Mucosa of descending colon (tissue), 3 donors: Measurements from ENCODE around the gene TGFA. TPM values are rescaled to one million over a fixed set of nuclear protein-coding genes. Genes with fewer than 3 reads are reported as not detected.

Experiments used
- ATAC-seq: fragments of 200-7000 bp; cut with Tn5 transposase; one replicate; pipeline ENCODE4 v1.9.1; 2020; ENCODE audit warnings: mild to moderate bottlenecking, moderate library complexity
- DNase-seq, 3 donors: peaks; one replicate each; pipeline ENCODE4 v3.0.0-alpha.2; 2020
- H3K36me3 ChIP-seq: fragments of 200-600 bp; one replicate; pipeline ENCODE4 v1.8.0; 2021; ENCODE audit warnings: low read depth, mild to moderate bottlenecking
- H3K4me1 ChIP-seq: fragments of 200-600 bp; one replicate; pipeline ENCODE4 v1.8.0; 2021; ENCODE audit warnings: low read depth, mild to moderate bottlenecking
- H3K4me3 ChIP-seq: fragments of 200-600 bp; one replicate; pipeline ENCODE4 v1.8.0; 2021; ENCODE audit warnings: mild to moderate bottlenecking
- H3K9me3 ChIP-seq: fragments of 200-600 bp; one replicate; pipeline ENCODE4 v1.8.0; 2021; ENCODE audit warnings: mild to moderate bottlenecking
- CTCF ChIP-seq: fragments of 200-600 bp; IDR thresholded peaks from one replicate; pipeline ENCODE4 v1.8.0; 2022; ENCODE audit warnings: antibody characterized with exemption, mild to moderate bottlenecking
- intact Hi-C, 2 donors: fragments of 100-400 bp; cut with DNase I in 1 of 2; cut with micrococcal nuclease in 1 of 2; formaldehyde crosslinking; loops; one replicate each; pipeline versions ENCODE4 v1.11.0 to v1.11.1; 2022; cut with DNase I, micrococcal nuclease
- total RNA-seq, 3 donors: library from RNA; stranded (reverse); fragmentation: NEBNext Ultra II Directional in 2 of 3; extraction: Animal tissue kit (Norgen Biotek cat#: 25700) in 2 of 3; gene quantifications; one replicate each; pipeline versions ENCODE4 v1.2.1 to v1.2.4, GENCODE V29; 2021 to 2023
- donor health status: DM: no; HTN: no; CAD: no; lungs with moderate emphysema.
- donor health status: DM: no; HTN: no; CAD: no.
- donor health status: DM: no; HTN: yes; CAD: no.

The TGFA gene
- total RNA-seq, 3 donors from 2014 or later, result 13.5 to 33.5 (median 24.7) TPM

GRCh38 chr2:70566906-70567305 is 13.3 kb upstream of the TGFA start:
- ATAC-seq (no peak), DNase-seq (no peak)
- TF ChIP-seq CTCF, result no peak
- H3K36me3 ChIP-seq, result no peaks in the 10 kb centered on the region
- intact Hi-C loops, result no loop called here
- H3K4me1 ChIP-seq, result no peaks in the 10 kb centered on the region
- H3K9me3 ChIP-seq, result no peaks in the 10 kb centered on the region
- H3K4me3 ChIP-seq, result no peak overlapping the region

DNA sequence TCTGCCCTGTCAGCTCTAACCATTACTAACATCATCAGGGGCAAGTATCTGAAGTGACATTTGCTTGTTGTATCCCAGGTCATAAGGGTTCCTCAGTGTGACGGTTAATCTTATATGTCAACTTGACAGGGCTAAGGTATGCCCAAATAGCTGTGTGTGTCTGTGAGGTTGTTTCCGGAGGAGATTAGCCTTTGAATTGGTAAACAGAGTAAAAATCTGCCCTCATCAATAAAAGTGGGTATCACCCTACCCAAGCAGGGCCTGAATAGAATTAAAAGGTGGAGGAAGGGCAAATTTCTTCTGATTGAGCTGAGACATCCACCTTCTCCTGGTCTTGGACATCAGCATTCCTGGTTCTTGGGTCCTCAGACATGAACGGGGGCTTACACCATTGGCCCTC is 12.8 kb upstream of the TGFA start:
- no peak for ATAC-seq
- no peak for DNase-seq
- TF ChIP-seq CTCF, result no peak
- Histone ChIP-seq H3K4me3 (no peak overlapping the region), H3K9me3 (no peaks in the 10 kb centered on the region), H3K36me3 (no peaks in the 10 kb centered on the region), H3K4me1 (no peaks in the 10 kb centered on the region)
- intact Hi-C loops, result no loop called here

DNA sequence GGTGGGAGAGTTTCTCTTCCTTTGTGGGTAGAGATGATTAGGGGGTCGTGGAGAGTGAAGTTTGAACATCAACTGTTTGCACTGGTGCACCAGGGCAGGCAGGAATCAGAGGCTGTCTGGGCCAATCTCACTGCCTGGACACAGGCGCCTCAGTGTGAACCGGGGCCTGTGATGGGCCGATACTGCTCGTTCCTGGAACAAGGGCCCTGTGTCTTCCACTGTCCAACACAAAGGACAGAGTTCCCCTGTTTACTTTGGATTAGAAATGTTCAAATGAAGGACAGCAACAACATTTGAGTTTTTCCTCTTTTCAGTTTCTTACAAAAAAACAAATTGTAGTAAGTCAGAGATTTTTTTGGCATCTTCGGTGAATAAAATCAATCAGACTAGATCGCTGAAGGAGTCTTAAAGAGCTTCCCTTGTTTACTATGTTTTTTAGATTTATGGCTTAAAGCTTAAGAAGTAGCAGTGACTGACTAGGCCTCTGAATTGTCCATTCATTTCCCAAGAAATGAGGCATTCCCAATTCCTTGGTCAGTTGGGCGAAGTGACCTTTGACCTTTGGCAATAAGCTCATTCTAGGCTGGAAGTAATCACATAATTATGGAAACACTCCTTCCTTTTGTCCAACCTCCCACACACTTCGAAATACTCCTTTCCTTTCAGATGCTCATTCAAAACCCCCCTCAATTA is 11.6 kb upstream of the TGFA start:
- Histone ChIP-seq H3K9me3 (no peaks in the 10 kb centered on the region), H3K4me1 (no peaks in the 10 kb centered on the region), H3K4me3 (no peak overlapping the region), H3K36me3 (no peaks in the 10 kb centered on the region)
- ATAC-seq, result no peak
- no peak for TF ChIP-seq CTCF
- DNase-seq, result no peak
- intact Hi-C loops, result no loop called here

GRCh38 chr2:70561893-70562292 is 8.3 kb upstream of the TGFA start:
- no peaks in the 10 kb centered on the region for H3K9me3 ChIP-seq
- no peak for TF ChIP-seq CTCF
- H3K4me3 ChIP-seq, result no peak overlapping the region
- ATAC-seq, result no peak
- H3K4me1 ChIP-seq, result peaks cover 3% of the 10 kb centered on the region
- DNase-seq, result no peak
- intact Hi-C loops, result no loop called here
- H3K36me3 ChIP-seq, result no peaks in the 10 kb centered on the region

DNA sequence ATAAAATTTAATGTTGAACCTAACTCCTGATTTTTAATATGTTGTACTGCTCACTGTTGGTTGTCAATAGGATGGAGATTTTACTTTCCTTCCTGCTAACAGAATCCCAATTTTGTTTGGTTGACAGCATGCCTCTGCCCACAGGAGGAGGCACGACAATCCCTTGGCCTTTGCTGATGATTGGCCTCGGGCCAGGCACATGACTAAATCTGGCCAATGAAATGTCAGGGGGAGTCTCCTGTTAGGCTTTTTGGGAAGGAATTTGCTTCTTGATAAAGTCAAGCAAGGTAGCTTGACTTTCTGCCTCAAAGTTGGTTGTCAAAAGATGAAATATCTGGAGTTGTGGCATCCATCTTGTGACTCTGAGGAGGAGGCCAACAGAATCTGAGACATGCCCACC is 6.8 kb upstream of the TGFA start:
- Histone ChIP-seq H3K4me3 (no peak overlapping the region), H3K36me3 (no peaks in the 10 kb centered on the region), H3K9me3 (no peaks in the 10 kb centered on the region), H3K4me1 (peaks cover 8% of the 10 kb centered on the region)
- DNase-seq (no peak), ATAC-seq (no peak)
- no peak for TF ChIP-seq CTCF
- intact Hi-C loops, result no loop called here

- no peak for DNase-seq
- Histone ChIP-seq H3K4me1 (peaks cover 8% of the 10 kb centered on the region), H3K36me3 (no peaks in the 10 kb centered on the region), H3K9me3 (no peaks in the 10 kb centered on the region), H3K4me3 (no peak overlapping the region)
- no peak for ATAC-seq
- no peak for TF ChIP-seq CTCF
- intact Hi-C loops, result no loop called here
Measured at GRCh38 chr2:70560040-70560439, 6.4 kb upstream of the TGFA start.
